GM19043 (cell line): ENCODE data around the gene FBXL14.

Source experiments
- ATAC-seq: cut with Tn5 transposase; IDR thresholded peaks from one replicate; pipeline ENCODE4 v1.9.1; 2021; ENCODE audit warnings: low read depth; ENCODE audit not compliant: unreplicated experiment

FBXL14 gene, protein sequence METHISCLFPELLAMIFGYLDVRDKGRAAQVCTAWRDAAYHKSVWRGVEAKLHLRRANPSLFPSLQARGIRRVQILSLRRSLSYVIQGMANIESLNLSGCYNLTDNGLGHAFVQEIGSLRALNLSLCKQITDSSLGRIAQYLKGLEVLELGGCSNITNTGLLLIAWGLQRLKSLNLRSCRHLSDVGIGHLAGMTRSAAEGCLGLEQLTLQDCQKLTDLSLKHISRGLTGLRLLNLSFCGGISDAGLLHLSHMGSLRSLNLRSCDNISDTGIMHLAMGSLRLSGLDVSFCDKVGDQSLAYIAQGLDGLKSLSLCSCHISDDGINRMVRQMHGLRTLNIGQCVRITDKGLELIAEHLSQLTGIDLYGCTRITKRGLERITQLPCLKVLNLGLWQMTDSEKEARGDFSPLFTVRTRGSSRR

DNA sequence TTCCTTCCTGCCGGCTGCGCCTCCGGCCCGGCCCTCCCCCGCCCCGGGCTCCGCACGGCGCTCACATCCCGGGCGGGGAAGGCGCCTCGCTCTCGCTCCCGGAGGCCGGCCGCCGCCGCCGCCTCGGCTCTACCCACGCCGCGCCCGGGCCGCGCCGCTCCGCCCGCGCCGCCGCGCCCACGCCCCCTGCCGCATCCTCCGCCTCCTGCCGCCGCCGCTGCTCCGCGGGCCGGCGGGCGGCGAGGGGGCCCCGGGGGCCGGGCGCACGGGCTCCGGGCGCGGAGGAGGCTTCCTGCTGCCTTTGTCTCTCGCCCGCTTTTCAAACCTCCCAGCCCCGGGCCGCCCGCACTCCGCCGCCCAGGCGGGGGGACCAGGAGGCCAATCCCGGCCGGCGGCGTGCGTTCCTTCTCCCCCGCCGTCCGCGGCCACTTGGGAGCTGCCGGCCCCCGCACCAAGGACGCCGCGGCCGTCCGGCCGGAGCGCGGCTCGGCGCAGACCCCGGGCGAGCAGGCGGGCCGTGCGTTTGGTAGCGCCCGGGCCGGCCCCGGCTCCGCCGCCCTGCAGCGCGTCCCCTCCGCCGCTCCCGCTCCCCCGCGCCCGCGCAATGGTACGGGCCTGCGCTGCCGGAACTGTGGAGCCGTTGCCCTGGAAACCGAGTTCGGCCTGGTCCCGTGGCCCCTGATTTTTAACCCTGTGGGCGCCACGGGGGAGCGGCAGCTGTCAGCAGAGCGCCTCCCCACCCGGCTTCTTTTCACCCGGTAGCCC lies at the start of gene FBXL14:
TSS of gene FBXL14 (minus strand) at position 321 of the 765 bp plus-strand sequence. CDS start 515 bp downstream, outside the sequence.
- ATAC-seq, result peak; percentile 51

DNA sequence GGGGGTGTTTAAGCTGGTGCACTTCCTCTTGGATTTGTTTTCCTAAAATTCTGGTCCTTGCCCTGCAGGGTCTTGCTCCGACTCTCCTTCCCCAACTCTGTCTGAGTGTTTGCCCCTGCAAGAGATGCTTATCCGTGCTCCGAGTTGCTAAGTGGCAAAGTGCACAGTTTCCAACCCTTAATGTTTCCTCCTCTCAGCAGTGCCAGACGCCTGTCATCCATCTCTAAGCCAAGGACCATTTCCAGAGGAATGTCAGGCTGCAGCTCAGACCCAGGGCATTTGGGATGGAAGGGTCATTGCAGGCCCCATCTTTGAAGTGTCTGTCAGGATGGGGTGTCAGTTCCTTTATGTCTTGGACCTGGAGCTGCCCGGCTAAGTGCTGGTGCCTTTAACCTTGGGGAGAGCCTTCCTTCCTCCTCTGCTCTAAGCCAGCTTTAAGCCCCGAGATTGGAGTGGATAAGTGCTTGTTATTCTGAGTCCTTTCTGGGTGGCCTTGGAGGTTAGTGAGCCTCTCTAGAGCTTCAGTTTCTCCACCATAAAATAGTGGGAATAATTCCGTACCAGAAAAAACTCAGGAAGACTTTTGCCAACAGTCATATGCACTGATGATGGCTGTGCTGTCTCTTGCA lies 49.6 kb upstream of the FBXL14 start:
- no peak for ATAC-seq

DNA sequence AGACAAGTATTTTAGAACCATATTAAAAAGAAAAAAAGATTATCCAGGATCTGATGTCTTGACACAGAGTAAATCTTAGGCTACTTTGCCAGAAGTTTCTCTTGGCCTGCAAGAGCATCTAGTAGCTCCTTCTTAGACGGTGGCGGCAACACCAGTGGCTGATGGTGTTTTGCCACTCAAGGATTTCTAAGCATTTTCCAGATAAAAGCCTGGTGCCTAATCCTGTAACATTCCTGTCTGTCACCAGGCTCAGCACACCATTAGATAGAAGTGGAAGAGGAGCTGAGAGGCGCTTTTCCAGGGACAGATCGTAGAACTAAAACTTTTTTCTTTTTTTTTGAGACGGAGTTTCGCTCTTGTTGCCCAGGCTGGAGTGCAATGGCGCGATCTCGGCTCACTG lies 48.7 kb upstream of the FBXL14 start:
- no peak for ATAC-seq

DNA sequence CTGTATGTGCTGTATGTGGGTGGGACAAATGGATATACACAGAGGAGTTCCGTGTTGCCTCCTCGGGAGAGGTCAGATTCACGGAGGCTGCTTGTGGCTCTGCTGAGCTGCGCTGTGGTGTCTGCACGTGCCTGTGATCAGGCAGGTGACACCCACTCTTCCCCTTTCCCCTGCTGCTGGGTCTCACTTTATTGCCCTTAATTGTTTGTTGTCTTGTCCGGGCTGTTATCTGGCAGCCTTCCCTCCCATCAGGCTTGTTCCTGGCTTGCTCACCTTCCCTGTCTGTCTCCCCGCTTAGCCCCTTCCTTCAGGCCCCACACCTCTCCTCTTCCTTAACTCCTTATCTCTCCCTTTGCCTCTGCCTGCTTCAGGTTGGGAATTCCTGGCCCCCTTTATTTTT lies 48.1 kb upstream of the FBXL14 start:
- no peak for ATAC-seq

DNA sequence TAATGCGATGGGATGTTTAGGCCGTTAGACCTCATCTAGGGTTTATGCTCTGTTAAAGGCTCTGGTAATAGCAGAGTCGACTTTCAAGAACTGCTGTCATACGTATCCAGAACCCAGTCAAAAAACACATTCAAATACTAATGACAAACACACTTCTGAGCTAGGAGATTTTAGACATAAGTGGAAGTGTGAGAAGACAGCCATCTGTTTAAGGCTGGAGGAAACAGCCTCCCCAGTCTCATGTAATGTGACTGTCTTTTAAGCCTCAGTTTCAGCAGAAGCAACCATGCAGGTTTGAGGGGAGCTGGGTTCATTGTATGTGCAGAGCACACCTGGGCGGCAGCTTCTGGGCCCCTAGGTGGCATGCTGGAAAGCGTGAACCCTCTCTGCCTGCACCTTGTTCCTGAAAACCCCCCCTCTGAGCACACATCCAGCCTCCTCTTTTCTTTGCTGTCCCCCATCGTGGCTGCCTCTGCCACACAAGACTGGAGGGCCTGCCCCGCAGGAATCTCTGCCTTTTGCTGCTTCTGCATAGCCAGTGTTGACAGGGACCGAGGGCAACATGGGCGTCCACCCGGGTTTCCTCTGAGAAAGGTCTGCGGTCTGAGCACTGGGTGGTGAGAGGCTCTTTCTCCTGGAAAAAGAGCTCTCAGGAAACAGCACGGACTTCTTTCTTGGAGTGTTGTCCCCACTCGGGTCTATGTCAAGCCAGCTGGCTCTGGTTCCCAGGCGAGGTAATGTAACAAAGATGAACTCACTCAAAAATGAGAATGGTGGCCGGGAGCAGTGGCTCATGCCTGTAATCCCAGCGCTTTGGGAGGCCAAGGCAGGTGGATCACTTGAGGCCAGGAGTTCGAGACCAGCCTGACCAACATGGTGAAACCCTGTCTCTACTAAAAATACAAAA lies 46.2 kb upstream of the FBXL14 start:
- ATAC-seq, result no peak

DNA sequence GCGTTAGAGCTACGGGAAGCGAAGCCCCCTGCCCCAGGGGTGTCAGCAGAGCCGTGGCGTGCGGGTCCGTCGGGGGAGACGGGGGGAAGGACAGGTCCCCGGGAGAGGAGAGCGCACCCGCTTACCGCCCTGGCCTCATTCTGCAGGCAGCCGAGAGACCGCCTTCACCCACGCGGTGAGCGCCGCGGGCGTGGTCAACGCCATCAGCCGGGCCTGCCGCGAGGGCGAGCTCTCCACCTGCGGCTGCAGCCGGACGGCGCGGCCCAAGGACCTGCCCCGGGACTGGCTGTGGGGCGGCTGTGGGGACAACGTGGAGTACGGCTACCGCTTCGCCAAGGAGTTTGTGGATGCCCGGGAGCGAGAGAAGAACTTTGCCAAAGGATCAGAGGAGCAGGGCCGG lies 45.2 kb upstream of the FBXL14 start:
- no peak for ATAC-seq

DNA sequence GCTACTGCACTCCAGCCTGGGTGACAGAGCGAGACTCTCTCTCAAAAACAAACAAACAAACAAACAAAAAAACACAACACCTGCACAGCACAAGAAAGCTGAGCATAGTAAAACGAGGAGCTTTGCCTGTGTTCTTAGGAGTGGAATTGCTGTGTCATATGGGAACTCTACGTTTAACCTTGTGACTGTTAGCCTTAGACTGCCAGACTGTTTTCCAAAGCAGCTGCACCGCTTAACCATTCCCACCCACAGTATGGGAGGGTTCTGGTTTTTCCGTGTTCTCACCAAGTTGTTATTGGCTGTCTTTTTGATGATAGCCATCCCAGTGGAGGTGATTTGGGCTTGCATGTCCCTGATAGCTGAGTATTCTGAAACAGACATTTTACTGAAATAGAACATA lies 43.8 kb upstream of the FBXL14 start:
- no peak for ATAC-seq

DNA sequence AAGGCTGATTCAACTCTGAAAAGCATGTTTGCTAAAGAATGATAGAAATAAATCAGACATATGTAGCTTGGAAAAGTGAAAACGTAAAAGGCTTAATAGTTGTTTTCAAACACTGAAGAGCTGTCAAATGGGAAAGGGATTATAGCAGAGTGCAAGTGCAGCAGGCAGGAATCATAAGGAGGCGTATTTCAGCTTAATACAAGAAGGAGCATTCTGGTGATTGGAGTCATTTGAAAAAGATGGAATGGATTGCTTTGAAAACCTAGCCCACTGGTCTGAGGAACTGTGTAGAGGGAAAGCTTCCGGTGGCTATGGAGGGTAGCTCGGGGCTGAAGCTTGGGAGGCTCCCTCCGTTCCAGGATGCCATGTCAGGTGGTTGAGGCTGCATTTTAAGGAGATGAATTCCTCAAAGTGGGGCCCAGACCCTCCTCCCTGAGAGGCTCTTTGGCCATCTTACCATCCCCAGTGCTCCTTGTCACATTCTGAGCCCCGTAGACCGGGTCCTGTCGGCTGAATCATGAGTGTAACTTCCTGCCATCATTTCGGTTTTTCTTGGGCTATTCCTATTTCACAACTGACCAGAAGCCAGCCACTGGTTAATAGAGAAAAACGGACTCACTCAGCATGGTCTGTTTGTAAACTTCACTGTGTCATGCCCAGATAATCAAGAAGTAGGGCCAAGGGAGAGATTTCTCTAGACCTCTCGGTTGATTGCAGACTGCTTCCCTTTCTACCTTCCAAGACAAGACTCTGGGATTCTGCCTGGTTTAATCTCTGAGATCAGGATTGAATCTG lies 41.1 kb upstream of the FBXL14 start:
- no peak for ATAC-seq

DNA sequence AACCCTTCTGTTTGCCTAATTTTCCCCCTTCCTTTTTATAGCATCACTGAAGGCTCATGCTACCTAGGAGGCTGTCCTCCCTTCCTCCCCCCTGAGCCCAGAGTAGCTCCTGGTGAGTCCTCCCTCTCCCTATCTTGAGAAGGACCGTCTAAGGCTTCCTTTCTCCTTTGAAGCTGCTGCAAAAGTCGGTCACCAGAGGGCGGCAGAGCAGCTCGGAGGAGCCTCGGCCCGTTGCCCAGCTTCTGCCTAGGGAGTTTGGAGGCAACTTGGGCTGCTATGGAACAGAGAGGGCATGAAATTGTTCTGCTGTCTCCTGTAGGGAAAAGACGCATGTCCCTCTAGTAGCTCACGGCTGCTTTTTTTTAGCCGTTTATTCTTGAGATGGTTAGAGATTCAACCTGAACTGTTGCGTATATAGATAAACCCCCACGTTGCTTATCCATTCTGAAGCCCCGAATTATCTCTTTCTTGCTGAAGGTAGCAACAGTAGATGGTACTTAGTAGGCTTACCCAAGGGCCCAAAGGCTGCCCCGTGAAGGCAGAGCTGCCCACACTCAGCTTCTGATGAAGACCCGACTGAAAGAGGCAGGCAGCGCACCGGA lies 40.3 kb upstream of the FBXL14 start:
- ATAC-seq, result no peak

DNA sequence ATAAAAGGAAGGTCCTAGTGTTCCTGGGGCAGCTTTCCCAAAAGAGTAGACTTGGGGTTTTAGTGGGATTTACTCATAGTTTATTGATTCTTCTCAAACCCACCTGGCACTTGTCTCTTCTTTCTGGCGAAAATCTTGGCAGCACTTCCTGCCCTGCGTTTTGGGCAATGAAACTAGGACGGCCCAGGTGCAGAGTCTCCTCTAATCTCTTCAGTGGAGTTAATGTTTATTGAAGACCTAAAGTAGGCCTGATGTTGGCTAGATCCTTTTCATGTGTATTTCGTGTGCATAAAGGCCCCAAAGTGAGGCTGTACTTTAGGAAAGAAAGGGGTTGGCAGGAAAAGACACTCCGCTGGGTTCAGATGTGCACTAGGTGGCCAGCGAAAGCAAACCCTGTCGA lies 39.8 kb upstream of the FBXL14 start:
- ATAC-seq, result no peak

DNA sequence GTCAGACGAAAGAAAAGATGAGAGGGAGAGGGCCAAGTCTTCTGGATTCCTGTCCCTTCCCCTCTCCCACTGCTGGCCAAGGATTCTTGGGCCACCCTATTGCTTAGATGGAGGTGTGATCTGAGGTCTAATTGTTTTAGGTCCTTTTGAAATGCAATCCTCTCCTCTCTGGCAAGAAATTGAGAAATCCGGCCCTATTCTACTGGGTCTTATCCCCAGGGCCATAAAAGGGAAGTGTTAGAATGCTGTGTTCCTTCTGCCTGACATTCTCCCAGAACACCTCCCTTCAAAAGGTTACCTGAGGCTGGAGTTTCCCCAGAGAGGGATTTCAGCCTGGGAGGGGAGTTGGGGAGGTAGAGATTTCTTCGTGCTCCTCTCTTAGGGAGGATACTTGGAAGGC lies 39.1 kb upstream of the FBXL14 start:
- no peak for ATAC-seq

DNA sequence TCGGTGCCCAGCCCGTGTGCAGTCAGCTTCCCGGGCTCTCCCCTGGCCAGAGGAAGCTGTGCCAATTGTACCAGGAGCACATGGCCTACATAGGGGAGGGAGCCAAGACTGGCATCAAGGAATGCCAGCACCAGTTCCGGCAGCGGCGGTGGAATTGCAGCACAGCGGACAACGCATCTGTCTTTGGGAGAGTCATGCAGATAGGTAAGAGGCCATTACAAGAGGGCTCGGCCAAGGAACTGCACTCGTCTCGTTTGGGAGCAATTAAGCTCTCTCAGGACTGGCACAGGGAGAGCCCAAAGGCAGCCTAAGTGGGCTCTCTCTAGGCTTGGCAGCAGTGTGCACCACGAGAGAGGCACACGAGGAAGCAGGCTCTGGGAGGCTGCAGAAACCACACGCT lies 38.3 kb upstream of the FBXL14 start:
- ATAC-seq, result no peak

DNA sequence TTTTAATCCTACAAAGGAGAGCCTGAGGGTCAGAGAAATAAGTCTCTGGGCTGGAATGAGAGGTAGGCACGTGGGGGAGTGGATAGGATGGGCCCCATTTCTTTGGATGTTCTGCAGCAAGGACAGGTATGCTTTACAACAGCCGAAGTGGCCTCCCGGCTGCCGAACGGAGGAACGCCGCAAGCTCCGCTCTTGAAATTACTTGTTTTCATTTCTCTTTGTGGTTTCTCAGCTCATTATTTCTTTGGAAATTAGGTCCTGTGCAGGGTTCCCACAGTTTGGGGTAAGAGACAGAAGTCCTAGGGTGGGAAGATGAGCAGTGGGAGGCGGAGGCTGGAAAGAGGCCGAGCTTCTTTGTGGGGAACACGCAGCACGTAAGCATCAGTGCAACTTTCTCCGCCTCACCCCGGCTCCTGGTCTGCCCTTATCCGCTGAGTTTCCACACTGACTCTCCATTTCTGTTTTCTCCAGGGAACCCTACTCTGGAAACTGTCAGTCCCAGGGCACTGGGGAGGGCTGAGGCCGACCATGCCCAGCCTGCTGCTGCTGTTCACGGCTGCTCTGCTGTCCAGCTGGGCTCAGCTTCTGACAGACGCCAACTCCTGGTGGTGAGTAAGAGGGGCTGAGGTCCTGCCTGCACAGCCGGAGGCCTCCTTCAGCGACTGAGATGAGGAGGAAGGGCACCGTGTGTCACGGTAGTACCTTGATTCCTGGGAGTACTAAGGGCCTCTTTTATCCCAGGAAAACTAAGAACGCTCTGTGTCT lies 36.6 kb upstream of the FBXL14 start:
- no peak for ATAC-seq

DNA sequence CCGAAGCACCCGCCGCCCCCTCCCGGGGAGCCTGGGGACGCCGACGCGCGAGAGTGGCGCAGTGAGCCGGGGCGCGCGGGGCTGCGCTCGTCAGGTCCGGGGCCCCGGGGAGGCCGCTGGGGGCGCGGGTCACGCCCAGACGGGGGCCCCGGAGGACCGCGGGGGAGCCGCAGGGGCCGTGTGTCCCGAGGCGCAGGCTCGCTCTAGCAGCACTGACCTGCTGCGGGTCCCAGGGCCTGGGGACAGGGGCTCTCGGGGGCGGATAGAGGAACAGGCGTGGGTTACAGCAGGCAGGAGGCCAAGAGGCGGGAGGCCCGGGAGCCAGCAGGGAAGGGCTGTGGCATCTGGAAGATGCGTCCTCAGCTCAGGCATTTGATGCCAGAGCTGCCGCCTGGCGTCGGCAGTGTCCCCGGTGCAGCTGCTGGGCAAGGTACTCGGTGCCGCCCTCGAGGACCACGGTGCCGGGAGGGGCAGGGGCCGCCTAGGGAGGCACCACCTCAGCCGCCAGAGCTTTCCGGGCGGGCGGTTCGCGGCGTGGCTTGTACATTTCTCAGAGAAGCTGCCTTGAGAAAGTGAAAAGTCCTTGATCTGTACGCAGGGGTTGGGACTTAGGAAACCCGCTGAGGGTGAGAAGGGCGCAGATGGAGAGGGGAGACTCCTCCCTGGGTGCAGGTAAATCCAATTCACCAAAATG lies 35.9 kb upstream of the FBXL14 start:
- ATAC-seq, result no peak

DNA sequence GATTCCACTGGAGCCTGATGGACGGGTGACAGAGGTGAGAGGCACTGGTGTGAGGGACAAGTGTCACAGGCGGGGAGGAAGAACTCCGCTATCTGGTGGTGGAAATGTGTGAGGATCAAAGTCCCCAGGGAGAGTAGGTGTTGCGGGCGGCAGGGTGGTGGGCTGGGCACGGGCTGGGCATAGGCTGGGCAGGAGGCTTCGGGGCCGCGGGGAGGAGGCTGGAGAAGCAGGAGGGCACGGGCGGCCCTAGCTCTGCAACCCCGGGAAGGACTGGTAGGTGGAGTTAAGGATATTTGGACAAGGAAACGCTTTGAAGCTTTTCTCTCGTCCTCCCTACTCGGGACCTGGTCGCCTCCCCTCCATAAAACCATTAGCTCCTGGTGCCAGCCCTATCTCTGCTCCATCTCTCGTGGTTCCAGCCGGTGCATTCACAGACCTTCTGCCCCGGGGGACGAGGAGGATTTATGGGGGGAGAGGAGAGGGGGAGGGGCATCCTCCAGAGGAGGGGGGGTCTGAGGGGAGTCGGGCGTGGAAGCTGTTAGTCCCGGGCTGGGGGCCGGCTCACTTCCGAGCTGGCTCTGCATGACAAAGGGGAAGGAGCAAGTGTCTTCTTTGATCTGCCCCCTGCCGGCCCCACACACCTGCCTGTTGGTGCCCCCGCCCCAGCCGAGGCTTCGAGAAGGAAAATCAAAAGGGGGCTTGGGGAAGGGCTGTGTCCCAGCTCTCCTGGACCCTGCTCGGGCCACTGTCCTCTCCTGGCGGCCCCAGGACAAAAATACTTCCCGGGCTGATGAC lies 35.2 kb upstream of the FBXL14 start:
- no peak for ATAC-seq

DNA sequence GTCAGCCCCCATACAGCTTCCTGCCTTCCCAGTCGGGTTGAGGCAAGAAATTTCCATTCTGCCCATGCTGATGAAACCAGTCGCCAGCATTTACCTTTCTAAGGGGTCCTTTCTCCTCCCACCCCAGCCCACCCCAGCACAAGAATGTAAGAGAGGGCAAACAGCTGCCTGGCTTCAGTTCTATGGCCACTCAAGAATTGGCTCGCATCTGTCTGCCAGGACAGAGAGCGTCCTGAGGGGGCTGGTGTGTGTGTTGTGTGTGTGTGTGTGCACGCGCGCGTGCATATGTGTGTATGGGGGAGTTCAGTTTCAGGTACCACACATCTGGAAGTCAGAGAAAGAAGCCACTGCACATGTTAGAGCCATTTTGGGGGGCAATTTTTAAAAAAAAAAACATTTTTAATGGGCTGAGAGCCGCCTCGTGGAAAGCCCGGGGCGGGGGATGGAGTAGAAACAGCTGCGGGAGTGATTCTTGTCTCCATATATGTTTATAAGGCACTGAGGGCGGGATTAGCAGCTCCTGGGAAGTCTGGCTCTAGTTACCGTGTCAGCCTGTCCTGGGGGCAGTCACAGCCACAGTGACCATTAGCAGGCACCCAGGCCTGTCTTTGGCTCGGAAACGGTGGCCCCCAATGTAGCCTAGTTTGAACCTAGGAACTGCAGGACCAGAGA lies 34.4 kb upstream of the FBXL14 start, which contains the start of gene WNT5B:
TSS of gene WNT5B (plus strand) at position 566 of the 672 bp plus-strand sequence. CDS start 2,124 bp downstream, outside the sequence.
- no peak for ATAC-seq
